IMR-90 (cell line): ENCODE data around the gene KRTAP5-1. TPM values are rescaled to one million over a fixed set of nuclear protein-coding genes. Genes with fewer than 3 reads are reported as not detected.

Experiments
- CTCF ChIP-seq: conservative IDR thresholded peaks from 2 replicates; pipeline ENCODE4 v1.5.1; 2012; ENCODE audit warnings: mild to moderate bottlenecking, low read depth, low read length, improper control_type of control experiment
- MAFK ChIP-seq: IDR thresholded peaks from 2 replicates; pipeline ENCODE4 v1.6.1; 2012; ENCODE audit warnings: low read depth, low read length, improper control_type of control experiment
- MAZ ChIP-seq: IDR thresholded peaks from 2 replicates; pipeline ENCODE4 v1.6.1; 2012; ENCODE audit warnings: low read depth, mild to moderate bottlenecking, low read length, improper control_type of control experiment, moderate library complexity, borderline replicate concordance
- POLR2A ChIP-seq: IDR thresholded peaks from 2 replicates; pipeline ENCODE4 v1.6.1; 2012; ENCODE audit warnings: mild to moderate bottlenecking, low read depth, low read length
- RAD21 ChIP-seq: IDR thresholded peaks from 2 replicates; pipeline ENCODE4 v1.6.1; 2012; ENCODE audit warnings: low read length, improper control_type of control experiment
- RFX5 ChIP-seq: IDR thresholded peaks from 2 replicates; pipeline ENCODE4 v1.8.0; 2012; ENCODE audit warnings: low read depth, mild to moderate bottlenecking, low read length, moderate library complexity
- polyA plus RNA-seq, 3 experiments: library from polyadenylated mRNA; depleted of rRNA; stranded (reverse); fragments of >200 nt; gene quantifications; 2 replicates each; pipeline ENCODE4 v1.2.3, GENCODE V29; 2012; ENCODE audit warnings: low replicate concordance in 1 of 3
- total RNA-seq: library from RNA; depleted of rRNA; stranded (reverse); fragments of >200 nt; gene quantifications from 2 replicates; pipeline ENCODE4 v1.2.3, GENCODE V29; 2012

KRTAP5-1 gene
- total and polyA plus RNA-seq, 2 of the 4 experiments (the other 2 are of a cell fraction): not detected

GRCh38 chr11:1573903-1574237 lies 11.2 kb downstream of the KRTAP5-1 start (continued):
- TF ChIP-seq CTCF: no peak
- TF ChIP-seq MAFK: no peak
- TF ChIP-seq MAZ: no peak
- no peak for TF ChIP-seq RAD21
- no peak for TF ChIP-seq POLR2A
- no peak for TF ChIP-seq RFX5
